Mesendoderm (in vitro differentiated cells): ENCODE measurements around the gene HOXC11.

Experiments
- DNase-seq: peaks from one replicate; pipeline ENCODE4 v3.0.0; 2013
- H2AK5ac ChIP-seq: 2 replicates; pipeline ENCODE4 v1.6.1; 2013; ENCODE audit warnings: low read length, inconsistent platforms
- H2BK120ac ChIP-seq: 2 replicates; pipeline ENCODE4 v1.6.1; 2013; ENCODE audit warnings: low read depth, mild to moderate bottlenecking, low read length, moderate library complexity, mixed read lengths
- H2BK15ac ChIP-seq: replicated peaks from 2 replicates; pipeline ENCODE4 v1.6.1; 2013; ENCODE audit warnings: low read depth, mild to moderate bottlenecking, moderate library complexity
- H2BK5ac ChIP-seq: 2 replicates; pipeline ENCODE4 v1.6.1; 2013; ENCODE audit warnings: low read length, inconsistent platforms
- H3K18ac ChIP-seq: 2 replicates; pipeline ENCODE4 v1.6.1; 2013; ENCODE audit warnings: mild to moderate bottlenecking, low read length, mixed read lengths
- H3K23ac ChIP-seq: one replicate; pipeline ENCODE4 v1.6.1; 2013; ENCODE audit warnings: low read length
- H3K27ac ChIP-seq: 2 replicates; pipeline ENCODE4 v1.5.1; 2013; ENCODE audit warnings: low read depth, mild to moderate bottlenecking, inconsistent platforms, low read length, moderate library complexity
- H3K27me3 ChIP-seq: 2 replicates; pipeline ENCODE4 v1.6.1; 2013; ENCODE audit warnings: low read length, control low read depth, mild to moderate bottlenecking, inconsistent platforms; ENCODE audit not compliant: insufficient read depth, poor library complexity
- H3K36me3 ChIP-seq: 2 replicates; pipeline ENCODE4 v1.6.1; 2013; ENCODE audit warnings: low read length, inconsistent platforms; ENCODE audit not compliant: control insufficient read depth, insufficient read depth
- H3K4ac ChIP-seq: one replicate; pipeline ENCODE4 v1.6.1; 2013; ENCODE audit warnings: low read depth, mild to moderate bottlenecking, low read length, moderate library complexity
- H3K4me1 ChIP-seq: 2 replicates; pipeline ENCODE4 v1.6.1; 2013; ENCODE audit warnings: low read depth, low read length, inconsistent platforms; ENCODE audit not compliant: control insufficient read depth
- H3K4me2 ChIP-seq: 2 replicates; pipeline ENCODE4 v1.6.1; 2013; ENCODE audit warnings: low read length
- H3K4me3 ChIP-seq: 2 replicates; pipeline ENCODE4 v1.5.1; 2013; ENCODE audit warnings: mild to moderate bottlenecking, low read length
- H3K56ac ChIP-seq: one replicate; pipeline ENCODE4 v1.6.1; 2013; ENCODE audit warnings: low read length
- H3K79me1 ChIP-seq: 2 replicates; pipeline ENCODE4 v1.6.1; 2013; ENCODE audit warnings: low read length, inconsistent platforms
- H3K79me2 ChIP-seq: 2 replicates; pipeline ENCODE4 v1.6.1; 2013; ENCODE audit warnings: mild to moderate bottlenecking, low read length; ENCODE audit not compliant: control insufficient read depth, insufficient read depth
- H3K9ac ChIP-seq: 2 replicates; pipeline ENCODE4 v1.6.1; 2013; ENCODE audit warnings: low read length, inconsistent platforms
- H4K5ac ChIP-seq: one replicate; pipeline ENCODE4 v1.6.1; 2013; ENCODE audit warnings: low read length
- H4K8ac ChIP-seq: one replicate; pipeline ENCODE4 v1.6.1; 2013; ENCODE audit warnings: low read depth, mild to moderate bottlenecking, control low read depth, low read length, moderate library complexity
- WGBS: extraction: QIAGEN DNeasy Blood & Tissue Kit; methylation state at CpG from one replicate; pipeline ENCODE4 v1.1.7; 2013; ENCODE audit warnings: low lambda C conversion rate, missing lambda C conversion rate; ENCODE audit not compliant: insufficient coverage; ENCODE audit errors: extremely low coverage; 5-methylcytosine and 5-hydroxymethylcytosine counted together

HOXC11 gene

DNA sequence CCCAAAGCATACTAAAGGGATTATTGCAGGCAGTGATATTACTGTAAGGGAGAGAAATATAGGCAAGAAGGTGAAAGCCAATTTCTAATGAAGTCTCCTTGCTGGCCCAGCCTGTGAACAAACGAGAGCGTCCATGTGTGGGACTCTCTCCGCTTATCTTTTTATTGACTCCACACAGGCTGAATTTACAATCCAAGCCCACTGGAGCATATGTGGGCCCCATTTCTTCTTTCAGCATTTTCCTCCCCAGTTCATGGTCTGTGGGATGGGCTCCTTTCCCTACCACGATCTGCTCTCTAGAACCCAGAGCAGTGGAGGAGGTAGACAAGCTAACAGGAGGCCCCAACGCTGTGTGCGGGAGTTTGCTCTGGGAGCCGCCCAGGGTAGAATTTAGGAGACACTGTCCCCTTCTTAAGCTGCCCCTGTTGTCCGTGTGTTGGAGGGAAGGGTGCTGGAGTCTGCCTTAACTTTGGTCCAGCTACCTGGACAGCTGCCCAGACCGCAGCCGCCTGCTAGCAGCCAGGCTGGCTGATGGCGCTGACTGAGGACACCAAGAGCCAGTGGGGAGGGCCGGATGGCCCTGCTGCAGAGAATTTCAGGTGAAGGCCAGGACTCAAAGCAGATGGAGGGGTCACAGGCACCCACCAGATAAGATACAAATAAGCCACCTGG lies 3.2 kb upstream of the HOXC11 start:
- H3K79me1 ChIP-seq: no peaks in the 10 kb centered on the region
- no peak for DNase-seq
- no peak overlapping the region for H2BK15ac ChIP-seq
- no peak overlapping the region for H3K4me2 ChIP-seq
- peaks cover 98% of the 10 kb centered on the region for H3K27me3 ChIP-seq
- no peaks in the 10 kb centered on the region for H3K4me1 ChIP-seq
- no peak overlapping the region for H3K27ac ChIP-seq
- no CpG with 5 or more reads among the region's 12 CpGs for WGBS
- no peak overlapping the region for H2BK5ac ChIP-seq
- no peak overlapping the region for H4K5ac ChIP-seq
- no peak overlapping the region for H3K4me3 ChIP-seq
- H3K56ac ChIP-seq: no peak overlapping the region
- H3K9ac ChIP-seq: no peak overlapping the region
- H4K8ac ChIP-seq: no peak overlapping the region
- H2AK5ac ChIP-seq: no peak overlapping the region
- H3K36me3 ChIP-seq: no peaks in the 10 kb centered on the region
- no peak overlapping the region for H3K23ac ChIP-seq
- H3K4ac ChIP-seq: no peak overlapping the region
- H2BK120ac ChIP-seq: no peak overlapping the region
- H3K18ac ChIP-seq: no peak overlapping the region
- no peaks in the 10 kb centered on the region for H3K79me2 ChIP-seq

DNA sequence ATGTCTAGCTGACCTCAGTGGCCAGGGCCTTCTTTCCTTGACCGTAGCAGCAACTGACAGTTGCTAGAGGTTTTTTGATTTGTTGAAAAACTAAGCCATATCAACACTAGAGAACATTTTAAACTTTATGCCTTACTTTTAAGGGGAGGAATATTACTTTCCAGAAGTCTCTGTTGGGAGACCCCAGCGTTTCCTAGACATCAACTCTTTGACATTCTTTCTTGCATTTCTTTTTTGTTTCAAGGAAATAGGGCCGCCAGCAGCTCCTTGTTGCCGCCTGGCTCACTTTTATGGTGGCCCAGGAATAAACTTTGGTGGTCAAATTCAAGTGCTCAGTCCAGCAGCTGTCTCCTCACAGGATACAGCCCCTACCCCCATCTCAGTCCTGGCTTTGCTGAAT lies 2.5 kb upstream of the HOXC11 start:
- H3K36me3 ChIP-seq: no peaks in the 10 kb centered on the region
- no peak overlapping the region for H3K4ac ChIP-seq
- H3K9ac ChIP-seq: no peak overlapping the region
- H3K79me1 ChIP-seq: no peaks in the 10 kb centered on the region
- H3K4me2 ChIP-seq: no peak overlapping the region
- no peak overlapping the region for H2BK15ac ChIP-seq
- H3K56ac ChIP-seq: no peak overlapping the region
- H2BK120ac ChIP-seq: no peak overlapping the region
- H3K79me2 ChIP-seq: no peaks in the 10 kb centered on the region
- H4K5ac ChIP-seq: no peak overlapping the region
- peaks cover 97% of the 10 kb centered on the region for H3K27me3 ChIP-seq
- H3K18ac ChIP-seq: no peak overlapping the region
- no peak overlapping the region for H3K27ac ChIP-seq
- no peak overlapping the region for H4K8ac ChIP-seq
- H3K23ac ChIP-seq: no peak overlapping the region
- H3K4me1 ChIP-seq: no peaks in the 10 kb centered on the region
- no CpG with 5 or more reads among the region's 4 CpGs for WGBS
- no peak for DNase-seq
- no peak overlapping the region for H2BK5ac ChIP-seq
- no peak overlapping the region for H3K4me3 ChIP-seq
- no peak overlapping the region for H2AK5ac ChIP-seq

DNA sequence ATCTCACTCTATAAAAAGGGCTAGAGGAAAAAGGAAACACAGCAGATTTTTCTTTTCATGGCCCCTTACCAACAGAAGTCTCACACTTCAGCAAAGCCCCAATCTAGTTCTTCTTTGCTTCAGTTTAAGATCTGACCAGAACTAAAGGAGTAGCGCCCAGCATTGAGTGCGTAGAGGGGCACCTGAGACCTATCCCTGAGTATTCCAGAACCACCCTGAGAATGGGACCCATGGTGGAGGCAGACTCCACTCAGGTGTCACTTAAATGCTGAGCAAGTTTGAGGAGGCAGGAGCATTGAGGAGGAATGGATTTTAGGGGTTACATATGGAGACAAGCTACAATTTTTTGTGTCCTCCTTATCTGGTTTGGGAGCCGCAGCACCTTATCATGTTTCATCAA lies 1.8 kb upstream of the HOXC11 start:
- Histone ChIP-seq H3K23ac (no peak overlapping the region), H3K18ac (no peak overlapping the region), H3K79me1 (no peaks in the 10 kb centered on the region), H4K8ac (no peak overlapping the region), H3K4me3 (no peak overlapping the region), H3K4me1 (no peaks in the 10 kb centered on the region), H3K27ac (no peak overlapping the region), H4K5ac (no peak overlapping the region), H3K36me3 (no peaks in the 10 kb centered on the region), H3K4me2 (no peak overlapping the region), H3K27me3 (peaks cover 97% of the 10 kb centered on the region), H2BK15ac (no peak overlapping the region), H2BK5ac (no peak overlapping the region), H3K56ac (no peak overlapping the region), H3K4ac (no peak overlapping the region), H2AK5ac (no peak overlapping the region), H3K79me2 (no peaks in the 10 kb centered on the region), H3K9ac (no peak overlapping the region), H2BK120ac (no peak overlapping the region)
- DNase-seq: no peak
- WGBS: no CpG with 5 or more reads among the region's 3 CpGs

DNA sequence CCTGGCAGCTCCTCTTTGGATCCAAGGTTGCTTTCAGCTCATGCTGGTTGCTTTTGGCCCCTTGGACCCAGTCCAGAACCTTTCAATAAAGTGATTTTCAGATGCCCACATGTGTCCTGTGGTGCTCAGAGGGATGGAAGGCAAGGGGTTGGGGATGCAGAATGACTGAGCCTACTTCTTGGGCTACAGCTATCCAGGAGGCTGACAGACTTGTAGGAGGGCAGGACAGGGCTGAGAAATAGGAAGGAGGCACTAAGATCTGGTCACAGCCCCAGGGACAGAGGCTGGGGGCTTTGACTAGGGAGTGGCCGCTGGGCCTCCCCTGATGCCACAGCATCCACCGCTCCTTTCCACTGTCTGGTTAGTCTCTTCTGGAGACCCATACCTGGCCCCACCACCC lies 1.2 kb upstream of the HOXC11 start:
- Histone ChIP-seq H2BK15ac (no peak overlapping the region), H3K4me2 (no peak overlapping the region), H3K56ac (no peak overlapping the region), H3K18ac (no peak overlapping the region), H3K79me1 (no peaks in the 10 kb centered on the region), H3K4ac (no peak overlapping the region), H2AK5ac (no peak overlapping the region), H3K23ac (no peak overlapping the region), H4K8ac (no peak overlapping the region), H3K4me3 (no peak overlapping the region), H2BK5ac (no peak overlapping the region), H3K4me1 (no peaks in the 10 kb centered on the region), H3K36me3 (no peaks in the 10 kb centered on the region), H3K27me3 (peaks cover 95% of the 10 kb centered on the region), H2BK120ac (no peak overlapping the region), H3K27ac (no peak overlapping the region), H3K9ac (no peak overlapping the region), H3K79me2 (no peaks in the 10 kb centered on the region), H4K5ac (no peak overlapping the region)
- no CpG with 5 or more reads among the region's 2 CpGs for WGBS
- no peak for DNase-seq

DNA sequence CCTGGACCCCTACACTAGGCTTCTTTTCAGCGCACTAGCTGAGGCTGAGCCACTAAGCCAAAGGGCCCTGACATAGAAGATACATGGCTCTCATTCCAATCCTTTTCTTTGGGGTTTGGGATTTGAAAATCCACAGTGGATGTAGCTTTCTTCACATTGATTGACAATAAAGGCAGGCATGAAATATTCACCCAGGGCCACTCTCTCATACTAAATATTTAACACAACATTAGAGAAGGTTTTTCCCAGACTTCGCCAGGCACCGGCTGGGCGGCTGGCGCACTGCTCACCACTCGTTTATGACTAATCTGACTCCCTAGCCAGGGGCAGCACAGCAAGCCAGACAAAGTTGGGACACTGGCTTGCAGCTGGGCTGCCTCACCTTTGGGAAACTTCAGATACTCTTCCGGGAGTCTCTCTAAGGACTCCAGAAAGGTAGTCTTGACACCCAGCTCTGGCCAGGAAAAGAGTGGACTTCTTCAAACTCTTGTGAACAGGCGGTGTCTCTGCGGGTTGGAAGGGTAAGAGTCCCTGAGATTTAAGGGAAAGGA lies 699 bp upstream of the HOXC11 start:
- WGBS: no CpG with 5 or more reads among the region's 9 CpGs
- H3K27me3 ChIP-seq: peaks cover 95% of the 10 kb centered on the region

More for the DNA sequence above, 699 bp upstream of the HOXC11 start:
- Histone ChIP-seq H3K4ac (no peak overlapping the region), H4K5ac (no peak overlapping the region), H2AK5ac (no peak overlapping the region), H3K56ac (no peak overlapping the region), H4K8ac (no peak overlapping the region), H3K79me2 (no peaks in the 10 kb centered on the region), H3K18ac (no peak overlapping the region), H2BK5ac (no peak overlapping the region), H3K36me3 (no peaks in the 10 kb centered on the region), H3K4me1 (no peaks in the 10 kb centered on the region), H3K27ac (no peak overlapping the region), H3K9ac (no peak overlapping the region), H2BK15ac (no peak overlapping the region), H3K4me2 (no peak overlapping the region), H3K79me1 (no peaks in the 10 kb centered on the region), H3K4me3 (no peak overlapping the region), H2BK120ac (no peak overlapping the region), H3K23ac (no peak overlapping the region)
- DNase-seq: no peak
